Measurements from ENCODE around the gene PLEKHH3.

Gene PLEKHH3

GRCh38 chr17:42676424-42677011 is at the start of gene PLEKHH3:
Gene PLEKHH3 (minus strand): TSS chr17:42676994. CDS start chr17:42676563, 431 bp downstream.
- H3K4me3 ChIP-seq (replicated peaks; ENCODE audit: low read depth, low read length), result peak within 1 kb of the TSS; percentile 91
- no peak for DNase-seq (ENCODE audit: low read depth)
- no peak for TF ChIP-seq CTCF (IDR thresholded peaks at IDR 0.05; ENCODE audit: low read length, missing control alignments)

- no peak for TF ChIP-seq CTCF (IDR thresholded peaks at IDR 0.05; ENCODE audit: low read length, missing control alignments)
- DNase-seq (ENCODE audit: low read depth), result no peak
- H3K4me3 ChIP-seq (replicated peaks; ENCODE audit: low read depth, low read length), result no peak overlapping the region
These were observed 48.3 kb upstream of the PLEKHH3 start for GRCh38 chr17:42725143-42725542.

GRCh38 chr17:42723636-42724035 is 46.8 kb upstream of the PLEKHH3 start:
- no peak overlapping the region for H3K4me3 ChIP-seq (replicated peaks; ENCODE audit: low read depth, low read length)
- DNase-seq (ENCODE audit: low read depth), result no peak
- TF ChIP-seq CTCF (IDR thresholded peaks at IDR 0.05; ENCODE audit: low read length, missing control alignments), result no peak

GRCh38 chr17:42720996-42721583 is 44.3 kb upstream of the PLEKHH3 start:
- peak; percentile 69 for TF ChIP-seq CTCF (IDR thresholded peaks at IDR 0.05; ENCODE audit: low read length, missing control alignments)
- H3K4me3 ChIP-seq (replicated peaks; ENCODE audit: low read depth, low read length), result no peak overlapping the region
- peak; percentile 87 for DNase-seq (ENCODE audit: low read depth)

GRCh38 chr17:42709561-42709960 is 32.8 kb upstream of the PLEKHH3 start:
- no peak overlapping the region for H3K4me3 ChIP-seq (replicated peaks; ENCODE audit: low read depth, low read length)
- DNase-seq (ENCODE audit: low read depth), result peak; percentile 8
- TF ChIP-seq CTCF (IDR thresholded peaks at IDR 0.05; ENCODE audit: low read length, missing control alignments), result no peak

GRCh38 chr17:42708588-42708987 is 31.8 kb upstream of the PLEKHH3 start:
- DNase-seq (ENCODE audit: low read depth), result no peak
- no peak for TF ChIP-seq CTCF (IDR thresholded peaks at IDR 0.05; ENCODE audit: low read length, missing control alignments)
- H3K4me3 ChIP-seq (replicated peaks; ENCODE audit: low read depth, low read length), result no peak overlapping the region

GRCh38 chr17:42706732-42707131 is 29.9 kb upstream of the PLEKHH3 start:
- no peak for TF ChIP-seq CTCF (IDR thresholded peaks at IDR 0.05; ENCODE audit: low read length, missing control alignments)
- no peak overlapping the region for H3K4me3 ChIP-seq (replicated peaks; ENCODE audit: low read depth, low read length)
- DNase-seq (ENCODE audit: low read depth), result no peak

All from fibroblast of pulmonary artery (primary cell).